Activated naive CD8-positive, alpha-beta T cell treated with anti-CD3 and anti-CD28 coated beads, Interleukin-2, amount 50 U/mL, for 16 hours (primary cell): ENCODE data around the gene FILIP1.

Source experiments
- DNase-seq: peaks from one replicate; pipeline ENCODE4 v3.0.0-alpha.2; 2020; ENCODE audit warnings: low read depth, low spot score

The FILIP1 gene

DNA sequence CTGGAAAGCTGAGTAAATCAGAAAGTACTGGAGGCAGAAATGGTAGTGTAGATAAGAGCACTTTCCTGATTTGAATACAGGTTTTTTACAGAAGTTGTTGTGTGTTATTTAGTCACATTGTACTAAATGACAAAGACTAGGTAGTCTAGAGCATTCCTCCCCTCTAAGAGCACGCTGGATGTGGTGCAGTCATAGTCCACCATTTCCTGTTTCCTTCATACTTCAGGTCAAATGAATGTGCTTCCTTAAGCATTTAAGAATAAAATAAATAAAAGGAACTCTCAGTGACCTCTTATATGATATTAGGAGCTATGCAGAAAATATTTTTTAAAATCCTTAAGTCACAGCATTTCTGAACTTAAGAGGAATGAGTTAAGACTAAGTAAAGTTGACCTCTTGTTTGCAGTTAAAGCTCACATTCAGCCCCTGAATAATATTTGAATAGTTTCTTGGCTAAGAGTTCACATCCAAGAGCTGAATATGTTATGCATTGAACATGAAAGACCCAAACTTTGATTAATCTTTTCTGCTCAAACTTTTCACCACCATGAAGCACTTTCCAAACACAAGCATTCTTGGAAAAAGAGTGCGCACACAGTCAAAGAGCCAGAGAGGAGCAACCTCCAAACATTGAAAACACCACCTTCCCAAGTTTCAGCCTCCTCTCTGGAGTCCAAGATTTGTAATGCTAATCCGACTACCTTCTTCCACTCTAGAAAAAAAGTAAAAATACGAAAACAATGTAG, 155.6 kb downstream of the FILIP1 start:
- DNase-seq = no peak

DNA sequence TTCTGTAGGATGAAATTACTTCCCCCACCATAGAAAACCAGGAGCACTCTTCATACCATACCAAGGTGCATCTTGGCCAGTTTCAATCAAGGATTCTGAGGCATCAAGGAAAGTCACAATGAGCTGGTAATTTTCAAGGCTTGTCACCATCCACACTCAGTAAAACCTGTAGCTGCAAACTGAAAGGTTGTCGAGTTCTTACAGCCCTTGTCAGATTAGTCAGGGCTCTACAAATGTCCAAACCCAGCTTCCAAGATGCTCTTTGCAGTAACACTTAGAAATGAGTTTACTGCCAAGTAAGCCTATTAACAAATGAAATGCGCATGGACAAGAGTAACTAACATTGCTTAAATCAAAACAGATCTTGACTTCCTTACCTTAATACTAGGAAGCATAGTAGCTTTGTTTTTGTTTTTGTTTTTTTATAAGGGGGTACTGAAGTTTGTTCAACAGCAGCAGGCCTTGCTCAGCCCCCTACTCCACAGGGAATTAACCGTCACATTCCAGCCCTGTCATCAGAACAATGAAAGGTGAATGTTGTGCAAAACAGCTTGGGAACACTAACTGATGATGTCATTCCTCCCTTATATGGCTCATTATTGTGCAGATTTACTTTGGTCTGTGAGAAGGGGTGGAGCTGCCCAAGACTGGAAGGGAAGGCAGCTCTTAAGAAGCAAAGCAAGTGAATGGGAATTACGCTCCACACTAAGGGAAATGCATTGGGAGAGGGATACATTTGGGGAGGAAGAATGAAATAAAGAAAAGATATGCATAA, 159.1 kb downstream of the FILIP1 start:
- no peak for DNase-seq

DNA sequence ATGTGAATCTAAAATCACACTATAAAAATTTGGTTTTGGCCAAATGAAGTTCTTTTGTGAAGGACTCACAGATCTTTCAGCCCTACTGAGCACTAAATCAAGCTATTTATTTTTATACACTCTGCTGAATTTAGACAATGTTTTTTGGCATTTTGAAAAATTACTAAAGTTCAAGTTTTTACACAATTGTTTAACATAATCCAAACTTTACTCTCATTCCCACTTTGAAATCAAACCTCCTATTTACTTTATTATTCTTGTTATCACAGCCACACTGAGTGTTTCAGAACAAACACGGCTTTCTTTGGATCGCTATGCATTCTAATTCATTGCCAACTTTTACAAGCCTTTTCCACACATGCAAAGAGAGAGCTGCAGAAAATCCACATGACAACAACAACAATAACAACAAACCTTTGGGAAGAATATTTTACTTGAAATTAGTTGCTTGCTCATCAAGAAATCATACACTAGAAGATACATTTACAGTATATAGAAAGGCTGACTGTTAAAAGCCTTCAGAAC, 159.9 kb downstream of the FILIP1 start:
- no peak for DNase-seq

DNA sequence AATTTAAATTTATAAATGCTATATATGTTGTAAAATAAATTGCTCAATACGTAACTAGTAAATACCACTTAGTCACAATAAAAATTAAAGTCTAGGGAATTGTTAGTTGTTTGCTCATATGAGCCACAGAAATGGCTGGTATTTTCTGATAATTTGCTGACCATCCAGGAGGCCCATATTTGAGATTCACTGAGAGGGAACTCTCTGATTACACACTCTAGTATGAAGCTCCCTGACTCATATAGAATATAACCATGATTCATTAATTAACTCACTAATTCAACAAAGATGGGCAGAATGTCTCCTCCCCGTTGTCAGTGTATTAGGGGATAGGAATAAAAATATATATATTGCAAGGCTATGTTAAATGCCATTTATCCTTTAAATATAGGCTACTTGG, 162.4 kb downstream of the FILIP1 start:
- no peak for DNase-seq

DNA sequence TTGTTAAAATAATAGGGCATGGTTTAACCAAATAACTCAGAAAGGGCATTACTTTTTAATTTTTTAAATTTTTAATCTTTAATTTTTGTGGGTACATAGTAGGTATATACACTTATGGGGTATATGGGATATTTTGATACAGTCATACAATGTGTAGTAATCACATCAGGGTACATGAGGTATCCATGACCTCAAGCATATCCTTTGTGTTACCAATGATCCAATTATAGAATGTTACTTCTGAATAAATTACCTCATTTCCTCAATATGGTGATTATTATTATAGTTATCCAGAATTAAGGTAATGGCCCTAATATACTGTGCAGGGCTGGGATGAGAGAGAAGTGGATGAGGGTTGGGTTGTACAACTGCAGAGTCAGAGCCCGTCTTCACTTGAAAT, 163.9 kb downstream of the FILIP1 start:
- no peak for DNase-seq

DNA sequence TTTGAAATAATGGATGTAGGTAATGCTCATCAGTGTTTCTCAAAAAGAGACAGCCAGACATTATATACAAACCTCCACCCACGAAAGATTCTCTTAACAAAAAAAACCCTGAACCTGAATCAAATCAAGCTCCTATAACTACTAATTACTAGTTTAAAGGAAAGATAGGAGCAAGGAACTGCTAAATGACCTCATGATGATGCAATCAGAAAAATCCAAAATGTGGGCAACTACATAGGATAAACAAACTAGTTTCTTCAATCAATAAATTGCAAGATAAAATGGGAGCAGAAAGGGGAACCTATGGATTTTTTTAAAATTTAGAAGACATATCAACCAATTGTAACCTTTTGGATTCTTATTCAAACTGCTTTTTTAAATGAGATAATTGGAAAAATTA, 165.8 kb downstream of the FILIP1 start:
- DNase-seq = no peak

DNA sequence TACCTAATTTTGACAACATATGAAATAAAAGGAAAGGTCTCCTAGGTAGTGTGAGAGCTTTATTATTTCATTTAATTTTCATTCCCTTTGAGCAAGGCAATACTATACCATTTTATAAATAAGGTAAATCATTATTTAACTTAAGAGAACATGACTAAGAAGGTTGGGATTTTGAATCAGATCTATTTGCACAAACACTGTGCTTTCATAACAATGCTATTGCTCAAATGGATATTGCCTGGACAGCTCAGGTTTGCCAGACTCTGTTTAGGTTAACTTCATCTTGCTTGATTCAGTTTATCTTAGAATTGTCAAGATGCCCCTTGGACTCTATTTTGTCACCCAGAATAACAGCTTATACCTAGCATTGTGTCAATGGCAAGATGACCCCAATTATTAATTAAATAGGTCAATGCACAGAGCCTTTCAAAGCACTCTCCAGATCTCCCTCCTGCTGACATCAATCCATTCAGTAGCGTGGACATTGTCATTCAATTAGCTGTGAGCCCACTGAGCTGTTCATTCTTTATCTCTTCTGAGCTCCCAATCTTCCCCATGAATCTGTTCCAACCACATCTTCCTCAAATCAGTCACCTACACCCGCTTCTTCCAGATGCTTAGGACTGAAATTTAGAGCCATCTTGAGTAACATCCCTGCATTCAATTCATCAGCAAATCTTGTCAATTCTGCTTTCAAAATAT, 166.9 kb downstream of the FILIP1 start:
- DNase-seq = no peak

DNA sequence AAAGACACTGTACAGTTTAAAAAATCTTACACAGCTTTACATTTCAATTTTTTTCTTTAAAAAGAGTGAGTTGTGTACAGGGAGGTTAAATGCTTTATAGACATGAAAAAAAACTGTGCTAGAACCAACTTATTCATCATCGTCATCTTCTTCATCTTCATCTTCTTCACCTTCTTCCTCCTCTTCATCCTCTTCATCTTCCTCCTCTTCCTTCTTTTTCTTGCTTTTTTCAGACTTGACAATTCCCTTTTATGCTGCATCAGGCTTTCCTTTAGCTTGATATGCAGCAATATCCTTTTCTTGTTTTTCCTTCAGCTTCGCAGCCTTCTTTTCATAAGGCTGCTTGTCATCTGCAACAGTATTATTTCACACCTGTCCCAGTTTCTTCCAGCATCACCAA, 174.7 kb downstream of the FILIP1 start:
- no peak for DNase-seq

DNA sequence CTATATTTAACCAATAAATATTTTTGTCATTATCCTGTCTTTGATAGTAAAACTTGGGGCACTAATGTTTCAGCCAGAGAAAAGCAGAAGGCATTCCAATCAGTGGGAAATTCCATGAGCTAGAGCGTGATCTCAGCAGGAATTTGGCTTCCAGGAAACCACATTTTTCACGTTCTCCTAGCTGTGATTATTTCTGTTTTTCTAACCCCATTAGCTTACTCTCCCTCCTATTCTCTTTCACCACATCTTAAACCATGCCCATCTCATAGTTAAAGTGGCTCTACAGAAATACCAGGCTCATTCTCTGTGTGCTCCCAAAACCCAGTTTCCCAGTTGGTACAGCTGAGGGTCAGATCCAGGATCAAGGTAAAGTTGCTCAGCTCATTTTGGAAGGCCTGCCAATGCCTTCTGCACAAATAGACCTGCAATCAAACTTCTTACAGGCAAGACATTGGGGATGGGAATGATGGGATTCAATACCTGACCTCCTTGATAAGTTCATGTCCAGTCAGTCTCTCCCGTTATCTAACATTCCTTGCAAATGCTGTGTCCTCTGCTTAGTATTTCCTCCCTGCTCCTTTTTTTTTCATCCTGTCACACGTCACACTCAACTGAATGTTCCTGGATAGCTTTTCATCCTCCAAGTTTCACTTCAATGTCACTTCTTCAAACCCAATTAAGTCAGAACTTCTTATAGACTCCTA, 175.9 kb downstream of the FILIP1 start:
- no peak for DNase-seq

DNA sequence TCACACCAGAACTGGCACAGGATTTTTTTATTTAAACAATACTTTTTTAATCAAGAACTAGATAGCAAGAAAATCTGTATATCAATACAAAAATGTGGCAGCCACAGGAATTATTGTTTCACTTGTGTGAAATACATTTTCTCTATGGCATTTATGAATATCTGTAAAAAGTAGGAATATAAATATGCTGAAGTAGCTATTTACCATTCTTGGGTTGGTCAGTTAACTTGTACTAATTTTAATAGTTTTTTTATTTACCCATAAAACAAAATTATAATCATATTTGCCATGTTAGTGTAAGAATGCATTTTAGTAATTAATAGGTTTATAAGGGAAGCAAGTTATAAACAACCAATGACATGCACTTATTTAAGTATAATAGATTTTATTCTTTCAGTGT, 177.6 kb downstream of the FILIP1 start:
- DNase-seq = no peak

DNA sequence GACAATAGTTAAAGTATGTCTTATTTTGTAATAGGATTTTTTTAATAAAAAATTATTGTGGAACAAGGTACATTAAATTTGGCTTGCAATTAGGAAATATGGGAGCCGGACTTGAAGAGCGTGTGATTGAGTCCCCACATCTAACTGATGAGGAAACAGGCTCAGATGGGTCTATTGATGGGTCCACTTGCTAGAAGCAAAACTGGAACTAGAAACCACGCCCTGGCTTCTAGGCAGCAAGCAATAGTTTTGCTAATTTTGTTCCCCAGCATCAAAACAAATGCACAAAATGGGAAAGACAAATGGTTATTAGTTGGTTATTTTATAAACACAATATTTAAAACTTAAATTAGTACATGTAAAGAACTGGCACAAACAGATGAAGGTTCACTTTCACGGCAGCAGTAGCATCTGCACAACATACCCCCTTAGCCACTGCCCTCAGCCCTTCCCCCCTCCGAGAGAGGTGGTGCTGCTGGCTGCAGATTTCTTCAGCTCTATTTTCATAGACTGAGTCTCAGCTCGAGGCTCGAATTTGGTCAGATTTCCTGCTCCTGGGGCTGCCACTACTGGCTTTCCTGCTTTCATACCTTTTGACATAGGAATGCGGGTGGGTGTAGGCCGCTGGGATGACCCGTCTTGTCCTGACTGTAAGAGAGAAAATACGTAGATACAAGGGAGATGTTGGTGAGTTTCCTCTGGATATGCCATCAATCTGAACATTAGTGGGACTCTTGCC, 185.2 kb downstream of the FILIP1 start:
- no peak for DNase-seq

DNA sequence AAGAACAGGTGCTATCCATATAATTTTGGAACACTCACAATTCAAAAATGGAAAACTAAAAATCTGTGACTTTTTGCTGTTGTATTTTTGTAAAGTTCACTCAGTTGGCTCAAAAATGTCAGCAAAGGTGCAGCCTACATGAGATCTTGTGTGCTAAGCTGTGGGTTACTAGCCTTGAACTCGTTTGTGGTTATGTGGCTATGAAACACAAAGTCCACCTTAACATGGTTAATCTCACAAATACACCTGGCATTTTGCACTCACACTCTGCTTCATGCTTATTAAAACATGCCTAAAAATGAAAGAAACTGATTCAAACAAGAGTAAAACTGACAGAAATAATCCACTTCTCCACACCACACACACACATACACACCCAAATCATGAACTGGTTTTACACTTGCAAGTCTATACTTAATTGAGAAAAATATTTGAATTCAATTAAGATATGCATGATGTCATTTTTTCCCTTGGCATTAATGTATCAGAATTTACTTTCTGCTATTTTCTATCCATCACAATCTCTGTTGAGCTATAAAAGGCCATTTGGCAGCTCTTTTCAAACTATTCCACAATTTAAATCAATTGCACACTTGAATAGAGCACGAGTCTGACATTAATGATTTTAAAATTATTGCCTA, 186.1 kb downstream of the FILIP1 start:
- no peak for DNase-seq

DNA sequence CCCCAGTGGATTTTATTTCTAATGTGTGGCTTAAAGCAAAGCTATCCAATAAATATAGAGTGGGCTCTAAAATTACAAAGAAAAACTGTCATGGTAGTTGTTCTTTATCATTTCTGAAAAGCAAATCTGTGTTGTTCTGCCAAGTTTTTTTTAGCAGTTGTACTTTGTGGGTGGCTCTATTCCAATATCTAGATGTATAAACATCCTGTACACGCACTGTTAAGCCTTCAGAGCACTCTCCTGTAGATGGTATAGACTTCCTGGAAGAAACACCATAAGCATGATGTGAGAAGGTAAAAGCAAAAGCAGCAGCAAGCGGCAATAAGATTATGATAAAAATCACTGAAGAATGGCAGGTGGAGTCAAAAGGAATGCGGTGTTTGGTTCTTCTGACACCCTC, 187.5 kb downstream of the FILIP1 start:
- DNase-seq = no peak

DNA sequence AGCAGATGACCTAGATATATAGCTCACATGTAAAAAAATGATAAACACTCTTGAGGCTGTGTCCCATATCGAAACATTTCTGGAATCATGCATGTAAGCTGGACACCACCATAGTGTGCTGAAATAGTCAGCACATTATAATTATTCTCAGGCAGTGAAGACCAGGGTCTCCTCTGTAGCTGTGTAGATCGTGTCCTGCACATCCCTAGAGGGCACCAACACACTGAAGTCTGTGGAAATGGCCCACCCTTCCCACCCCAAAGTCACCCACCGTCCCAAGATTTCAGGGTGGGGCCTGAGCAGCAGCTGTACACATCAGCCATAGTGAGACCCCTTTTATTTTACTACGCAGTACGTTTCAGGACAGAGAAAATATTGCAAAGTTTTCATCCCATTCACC, 188.0 kb downstream of the FILIP1 start:
- DNase-seq = no peak

DNA sequence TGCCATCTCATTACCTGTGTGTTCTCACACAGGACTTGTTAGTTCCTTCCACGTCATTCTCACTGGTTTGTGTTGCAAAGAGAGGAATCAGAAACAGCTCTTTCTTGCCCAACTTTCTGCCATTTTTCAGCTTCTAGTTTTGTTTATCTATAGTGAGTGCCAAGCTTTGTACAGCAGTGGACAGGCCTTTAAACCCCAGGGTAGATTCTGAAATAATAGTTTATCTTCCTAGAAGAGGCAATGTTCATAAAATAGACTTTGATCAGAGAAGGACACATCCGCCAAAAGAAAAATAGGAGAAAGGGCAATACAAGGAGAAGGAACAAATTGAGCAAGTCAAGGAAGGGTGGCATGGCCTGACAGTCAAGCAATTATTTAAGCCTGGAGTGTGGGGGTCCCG, 191.3 kb downstream of the FILIP1 start:
- DNase-seq = no peak

DNA sequence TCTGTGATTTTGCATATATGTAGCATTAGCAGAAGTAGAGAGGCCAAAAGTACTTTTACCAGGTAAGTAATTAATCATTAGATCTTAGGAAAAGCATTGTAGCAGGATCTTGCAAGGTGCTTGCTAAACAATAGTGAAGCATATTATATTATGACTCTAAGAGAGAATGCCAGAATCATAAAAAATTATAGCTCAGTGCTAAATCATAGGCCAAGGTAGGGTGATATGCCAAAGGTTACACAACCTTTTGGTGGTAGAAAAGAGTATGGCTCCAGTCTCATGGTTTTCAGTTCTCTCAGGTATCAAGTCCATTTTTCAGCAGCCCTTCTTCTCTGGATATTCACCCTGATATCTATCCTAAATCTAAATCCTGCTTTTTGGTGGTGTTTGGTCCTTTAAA, 192.1 kb downstream of the FILIP1 start:
- no peak for DNase-seq

DNA sequence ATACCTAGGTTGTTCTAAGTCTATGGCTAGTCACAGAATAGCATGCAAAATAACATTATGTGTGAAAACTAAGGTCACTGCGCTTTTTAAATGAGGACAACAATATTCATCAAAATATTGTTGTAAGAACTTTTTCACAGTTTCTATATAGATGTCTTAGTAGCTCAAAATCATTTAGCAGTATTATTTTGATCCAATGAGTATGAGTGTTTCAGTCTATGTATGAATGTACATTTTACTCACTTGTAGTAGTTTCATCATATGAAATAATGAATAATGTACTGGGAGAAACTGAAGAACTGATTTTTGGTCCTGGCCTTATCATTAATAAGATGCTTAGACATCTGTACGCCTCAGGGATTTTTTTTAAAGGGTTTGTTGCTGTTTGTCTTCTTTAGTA, 192.5 kb downstream of the FILIP1 start:
- DNase-seq = no peak

DNA sequence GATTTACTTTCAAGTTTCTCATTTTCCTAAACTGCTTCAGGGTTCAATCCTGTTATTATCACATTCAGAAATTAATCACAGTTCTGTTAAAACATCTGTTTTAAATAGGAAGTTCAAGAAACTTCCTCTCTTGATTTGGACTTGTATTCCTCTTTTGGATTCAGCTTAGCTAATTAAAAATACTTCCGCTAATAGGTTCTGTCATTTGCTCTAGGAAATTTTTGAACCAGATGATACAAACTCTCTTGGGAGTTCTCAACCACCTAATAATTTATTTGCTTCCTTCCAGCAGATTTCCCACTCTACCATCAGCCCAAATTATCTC, 193.1 kb downstream of the FILIP1 start:
- DNase-seq = no peak

DNA sequence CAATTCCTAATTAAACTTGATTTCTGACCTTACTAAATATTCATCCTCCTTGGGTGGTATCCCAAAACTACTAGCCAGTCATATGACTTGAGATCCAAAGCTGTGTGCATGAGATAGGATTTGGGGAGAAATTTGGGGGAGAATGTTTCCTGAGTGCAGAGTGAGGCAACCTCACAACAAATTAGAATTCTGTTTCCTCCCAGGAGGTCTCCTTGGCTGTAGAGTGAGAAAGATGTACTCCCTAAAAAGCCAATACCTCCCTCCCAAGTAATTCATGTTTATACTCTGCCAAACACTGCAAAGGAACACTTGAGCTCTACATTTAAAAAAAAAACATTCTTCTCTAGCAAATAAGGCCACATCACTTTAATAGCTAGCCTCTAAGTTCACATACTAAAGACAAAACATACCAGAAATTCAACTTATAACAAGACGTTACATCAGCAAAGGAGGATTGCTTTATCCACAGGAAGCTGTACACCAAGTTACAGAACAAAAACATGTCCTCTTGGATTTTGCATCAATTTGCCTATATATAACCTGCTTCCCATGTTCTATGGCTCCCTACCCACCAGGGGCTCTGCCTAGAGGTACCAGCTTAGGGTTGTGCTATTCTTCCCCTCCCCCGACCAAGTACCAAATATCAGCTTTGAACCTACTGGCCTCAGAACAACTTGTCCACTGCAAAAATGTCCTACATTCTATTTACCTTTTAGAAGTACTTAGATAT, 193.6 kb downstream of the FILIP1 start:
- DNase-seq = no peak
